Neutrophil (primary cell): ENCODE results near the gene CCDC181.
A peak's percentile ranks its signal among the peaks of the same experiment; 100 is the strongest.

Experiments
- H3K27ac ChIP-seq: fragments of 200-600 bp; sonication (generic); 2 replicates; pipeline ENCODE4 v1.5.1; 2016; ENCODE audit warnings: mild to moderate bottlenecking, moderate library complexity
- H3K27me3 ChIP-seq: fragments of 200-600 bp; sonication (generic); 2 replicates; pipeline ENCODE4 v1.6.0; 2016; ENCODE audit warnings: mild to moderate bottlenecking
- H3K36me3 ChIP-seq: fragments of 200-600 bp; sonication (generic); 2 replicates; pipeline ENCODE4 v1.5.1; 2017
- H3K4me1 ChIP-seq, 2 experiments: fragments of 200-600 bp in 1 of 2; sonication (generic) in 1 of 2; 1 replicate in 1 of 2; 2 replicates in 1 of 2; pipeline versions ENCODE4 v1.5.1 to v1.6.1; 2013 to 2016; ENCODE audit warnings: low read depth in 1 of 2, low read length in 1 of 2, mild to moderate bottlenecking in 1 of 2, moderate library complexity in 1 of 2; ENCODE audit not compliant: control insufficient read depth in 1 of 2, insufficient read depth in 1 of 2
- H3K4me3 ChIP-seq, 2 experiments: fragments of 200-600 bp in 1 of 2; sonication (generic) in 1 of 2; 1 replicate in 1 of 2; 2 replicates in 1 of 2; pipeline ENCODE4 v1.5.1; 2013 to 2016; ENCODE audit warnings: low read depth in 1 of 2, low read length in 1 of 2, mild to moderate bottlenecking in 1 of 2, moderate library complexity in 1 of 2
- H3K9me3 ChIP-seq: fragments of 200-600 bp; sonication (generic); 2 replicates; pipeline ENCODE4 v1.5.1; 2016
- CTCF ChIP-seq: fragments of 200-600 bp; sonication (generic); IDR thresholded peaks from 2 replicates; pipeline ENCODE4 v1.5.1; 2016; ENCODE audit warnings: antibody characterized with exemption

CCDC181 gene

DNA sequence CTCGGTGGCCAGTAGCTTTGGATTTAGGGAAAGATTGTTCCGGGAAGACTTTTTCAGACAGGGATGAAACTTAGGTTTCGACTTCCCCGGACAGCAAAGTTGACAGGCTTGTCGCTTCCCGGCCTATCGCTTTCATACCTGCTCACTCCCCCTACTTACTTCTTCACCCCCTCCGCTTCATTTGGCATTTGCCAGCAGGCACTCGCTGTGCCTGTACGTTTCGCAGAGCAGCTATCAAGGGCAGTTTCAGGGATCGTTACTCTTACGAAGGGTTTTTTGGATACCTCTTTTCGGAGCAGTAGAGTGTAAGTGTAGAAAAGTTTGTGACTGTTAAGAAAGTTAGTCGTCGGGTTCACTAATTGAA, 58.9 kb downstream of the CCDC181 start:
- Histone ChIP-seq H3K4me3 (peak overlapping the region; percentile 76 to 90), H3K27me3 (no peaks in the 10 kb centered on the region), H3K9me3 (no peaks in the 10 kb centered on the region), H3K4me1 (peaks cover 28 to 33% of the 10 kb centered on the region in 2 experiments), H3K27ac (peak overlapping the region; percentile 84), H3K36me3 (peaks cover 22% of the 10 kb centered on the region)
- no peak for TF ChIP-seq CTCF

- Histone ChIP-seq H3K9me3 (no peaks in the 10 kb centered on the region), H3K27ac (peak within 1 kb of the TSS; percentile 84), H3K36me3 (peaks cover 17% of the 10 kb centered on the region), H3K4me1 (peaks cover 28 to 33% of the 10 kb centered on the region in 2 experiments), H3K27me3 (no peaks in the 10 kb centered on the region), H3K4me3 (peak within 1 kb of the TSS; percentile 76 to 90)
- no peak for TF ChIP-seq CTCF
These were observed 59.4 kb downstream of the CCDC181 start, which contains the start of the genes BLZF1 and NME7 for GRCh38 chr1:169367686-169368405. Gene BLZF1, plus strand, starts transcription at chr1:169368195. Its CDS starts 1,328 bp downstream, at chr1:169369523. Gene NME7, minus strand, starts transcription at chr1:169367797. Its CDS starts 87 bp downstream, at chr1:169367710.

GRCh38 chr1:169367096-169367685, 60.1 kb downstream of the CCDC181 start:
- Histone ChIP-seq H3K4me1 (peaks cover 28 to 33% of the 10 kb centered on the region in 2 experiments), H3K9me3 (no peaks in the 10 kb centered on the region), H3K36me3 (peaks cover 10% of the 10 kb centered on the region), H3K27ac (peak overlapping the region; percentile 84), H3K27me3 (no peaks in the 10 kb centered on the region), H3K4me3 (peak overlapping the region; percentile 76 to 90)
- TF ChIP-seq CTCF, result no peak

DNA sequence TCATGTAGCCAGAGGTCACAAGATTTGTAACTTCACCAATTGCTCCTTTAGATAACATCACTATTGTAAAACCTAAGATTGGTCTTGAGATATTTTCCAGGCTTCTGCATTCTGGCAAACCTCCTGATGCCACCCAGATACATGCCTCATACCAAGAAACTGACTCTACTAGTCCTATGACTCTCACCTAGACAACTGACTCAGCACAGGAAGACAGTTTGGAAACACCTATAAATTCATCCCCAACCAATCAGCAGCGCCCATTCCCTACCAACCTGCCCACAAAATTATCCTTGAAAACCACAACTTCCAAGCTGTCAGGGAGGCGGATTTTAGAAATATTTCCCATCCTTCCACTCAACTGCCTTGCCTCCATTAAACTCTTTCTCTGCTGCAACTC, 62.3 kb downstream of the CCDC181 start:
- Histone ChIP-seq H3K27me3 (no peaks in the 10 kb centered on the region), H3K27ac (no peak overlapping the region), H3K36me3 (peaks cover 3% of the 10 kb centered on the region), H3K9me3 (no peaks in the 10 kb centered on the region), H3K4me1 (peaks cover 19 to 21% of the 10 kb centered on the region in 2 experiments), H3K4me3 (no peak overlapping the region)
- TF ChIP-seq CTCF, result no peak

DNA sequence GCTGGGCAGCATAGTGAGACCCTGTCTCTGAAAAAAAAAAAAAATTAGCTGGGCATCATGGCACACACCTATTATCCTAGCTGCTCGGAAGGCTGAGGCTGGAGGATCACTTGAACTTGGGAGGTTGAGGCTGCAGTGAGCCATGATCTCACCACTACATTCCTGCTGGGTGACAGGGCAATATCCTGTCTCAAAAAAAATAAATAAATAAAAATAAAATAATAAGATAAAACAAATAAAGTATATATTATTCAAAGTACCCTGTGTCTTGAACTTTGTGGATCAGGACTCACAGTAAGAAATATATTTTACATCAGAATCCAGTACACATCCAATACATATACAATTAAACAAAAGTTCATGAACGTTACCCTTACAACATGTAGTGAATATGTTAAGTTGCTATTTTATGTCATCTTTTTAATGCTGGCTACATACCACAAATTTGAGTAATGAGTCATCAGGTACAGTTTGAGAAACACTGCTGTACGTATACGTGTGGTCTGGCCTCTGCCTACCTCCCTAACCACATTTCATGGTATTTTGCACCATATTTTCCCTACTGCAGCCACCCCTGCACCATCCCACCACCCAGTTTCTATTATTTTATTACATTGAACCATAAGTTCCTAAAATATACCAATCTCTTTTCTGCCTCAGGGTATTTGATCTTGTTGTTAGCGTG, 64.1 kb downstream of the CCDC181 start:
- H3K27me3 ChIP-seq, result no peaks in the 10 kb centered on the region
- H3K27ac ChIP-seq, result no peak overlapping the region
- H3K4me3 ChIP-seq, result no peak overlapping the region
- H3K9me3 ChIP-seq, result no peaks in the 10 kb centered on the region
- no peak for TF ChIP-seq CTCF
- no peaks in the 10 kb centered on the region for H3K36me3 ChIP-seq
- H3K4me1 ChIP-seq, result peaks cover 5 to 7% of the 10 kb centered on the region in 2 experiments
